ENCODE measurements around the gene PYGB. TPM values are rescaled to one million over a fixed set of nuclear protein-coding genes. Genes with fewer than 3 reads are reported as not detected.
A peak's percentile ranks its signal among the peaks of the same experiment; 100 is the strongest.

PYGB gene
- total RNA-seq, 2 donors from 2014 or later, result 34.8 to 42.8 TPM

DNA sequence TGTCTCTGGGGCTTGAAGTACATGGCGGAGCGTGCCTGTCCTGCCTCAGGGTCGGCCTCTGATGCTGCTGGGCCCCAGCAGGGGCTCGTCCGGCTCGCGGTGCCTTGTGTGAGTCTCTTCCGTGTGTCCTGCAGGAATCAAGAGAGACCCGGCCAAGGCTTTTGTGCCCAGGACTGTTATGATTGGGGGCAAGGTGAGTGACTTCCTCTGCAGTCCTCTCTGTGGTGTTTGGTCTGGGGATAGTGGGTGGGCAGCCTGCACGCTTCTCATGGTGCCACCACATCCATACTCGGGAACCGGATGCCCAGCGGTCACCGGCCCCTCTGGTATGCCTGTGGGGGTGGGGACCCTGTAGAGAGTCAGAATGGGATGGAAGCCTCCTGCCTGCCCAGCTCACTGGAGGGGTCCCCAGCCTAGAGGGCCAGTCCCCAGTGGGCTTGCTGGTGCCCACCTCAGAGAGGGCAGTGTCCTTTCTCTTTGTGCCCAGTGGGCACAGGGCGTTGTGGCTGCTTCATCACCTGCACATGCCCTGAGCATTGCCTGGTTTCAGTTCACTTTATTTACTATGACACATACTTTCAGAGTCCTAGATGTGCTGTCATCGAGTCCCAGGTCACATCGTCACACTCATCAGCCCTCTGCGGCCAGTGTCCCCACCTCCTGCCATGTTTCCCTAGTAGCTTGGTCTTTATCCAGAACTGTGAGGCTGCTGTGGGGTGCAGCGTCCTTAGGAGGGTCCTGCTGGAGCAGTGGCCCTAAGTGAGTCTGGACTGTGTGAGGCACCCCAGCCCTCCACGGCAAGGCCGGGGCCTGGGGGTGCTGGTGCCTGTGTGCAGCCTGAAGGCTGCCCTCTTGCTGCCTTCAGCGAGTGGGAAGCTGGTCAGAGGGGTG, 40.7 kb downstream of the PYGB start:
- DNase-seq (peak in 3 of 4 donors; percentile 1 to 10 (median 6)), ATAC-seq (no peak)
- TF ChIP-seq POLR2A (IDR thresholded peaks at IDR 0.05), result no peak
- no peak for TF ChIP-seq CTCF (IDR thresholded peaks at IDR 0.05)
- Histone ChIP-seq H3K36me3 (replicated peaks in 1 of 2; ENCODE audit: insufficient read depth in 1 of 2, low read depth in 2 of 2) (peaks cover 0 to 7% of the 10 kb centered on the region in 2 donors), H3K27me3 (no peaks in the 10 kb centered on the region), H3K9me3 (no peaks in the 10 kb centered on the region), H3K27ac (no peak overlapping the region), H3K4me3 (no peak overlapping the region), H3K4me1 (no peaks in the 10 kb centered on the region)
- 90% methylated on average over 8 to 20 of the region's 22 CpGs for WGBS, 2 donors
- intact Hi-C loops (cut with DNase I), result no loop called here

DNA sequence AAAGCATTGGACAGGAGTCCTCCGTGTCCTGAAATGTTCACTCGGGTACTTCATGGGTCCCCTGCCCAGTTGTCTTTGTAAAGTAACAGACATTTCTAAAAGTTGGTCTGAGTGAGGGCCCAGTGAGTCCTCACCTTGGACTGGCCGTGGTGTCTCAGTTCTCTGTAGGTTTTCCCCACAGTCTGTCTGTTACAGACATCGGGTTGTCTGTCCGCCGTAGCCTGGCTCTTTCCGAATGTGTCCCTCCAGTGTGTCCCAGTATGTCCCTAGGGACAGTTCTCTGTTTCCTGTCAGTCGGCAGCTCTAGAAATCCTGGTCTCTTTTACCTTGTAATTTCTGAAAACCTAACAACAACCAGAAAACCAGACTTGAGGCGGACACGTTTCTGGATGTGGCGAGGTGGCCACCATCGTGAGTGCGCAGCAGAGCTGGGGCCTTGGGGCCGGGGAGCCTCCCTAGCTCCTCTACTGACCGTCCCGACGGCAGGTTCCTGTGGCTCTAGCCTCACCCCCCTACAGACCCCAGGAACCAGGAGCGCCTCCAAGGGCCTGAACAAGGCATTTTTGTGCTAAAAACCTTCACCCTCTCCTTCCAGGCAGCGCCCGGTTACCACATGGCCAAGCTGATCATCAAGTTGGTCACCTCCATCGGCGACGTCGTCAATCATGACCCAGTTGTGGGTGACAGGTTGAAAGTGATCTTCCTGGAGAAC, 42.2 kb downstream of the PYGB start:
- intact Hi-C loops (cut with DNase I), result no loop called here
- Histone ChIP-seq H3K27me3 (no peaks in the 10 kb centered on the region), H3K36me3 (replicated peaks in 1 of 2; ENCODE audit: insufficient read depth in 1 of 2, low read depth in 2 of 2) (peaks cover 0 to 3% of the 10 kb centered on the region in 2 donors), H3K9me3 (no peaks in the 10 kb centered on the region), H3K27ac (no peak overlapping the region), H3K4me3 (no peak overlapping the region), H3K4me1 (peaks cover 3% of the 10 kb centered on the region)
- TF ChIP-seq CTCF (IDR thresholded peaks at IDR 0.05) (no peak), POLR2A (IDR thresholded peaks at IDR 0.05) (no peak)
- WGBS, 2 donors, result 86 to 93% methylated on average over 18 to 24 of the region's 24 CpGs
- DNase-seq (peak in 1 of 4 donors; percentile 10), ATAC-seq (no peak)

- 89 to 95% methylated on average over 10 to 22 of the region's 22 CpGs for WGBS, 2 donors
- ATAC-seq (no peak), DNase-seq (no peak)
- H3K27ac ChIP-seq, result no peak overlapping the region
- intact Hi-C loops (cut with DNase I), result no loop called here
- TF ChIP-seq POLR2A (IDR thresholded peaks at IDR 0.05), result no peak
- no peak for TF ChIP-seq CTCF (IDR thresholded peaks at IDR 0.05)
- no peaks in the 10 kb centered on the region for H3K27me3 ChIP-seq
- H3K36me3 ChIP-seq (replicated peaks in 1 of 2; ENCODE audit: insufficient read depth in 1 of 2, low read depth in 2 of 2), result peaks cover 0 to 3% of the 10 kb centered on the region in 2 donors
- H3K9me3 ChIP-seq, result no peaks in the 10 kb centered on the region
- peaks cover 11% of the 10 kb centered on the region for H3K4me1 ChIP-seq
- H3K4me3 ChIP-seq, result no peak overlapping the region
These were observed 43.0 kb downstream of the PYGB start for GRCh38 chr20:25290646-25291431.

- Histone ChIP-seq H3K36me3 (replicated peaks in 1 of 2; ENCODE audit: insufficient read depth in 1 of 2, low read depth in 2 of 2) (peaks cover 0 to 3% of the 10 kb centered on the region in 2 donors), H3K9me3 (no peaks in the 10 kb centered on the region), H3K4me1 (peaks cover 19% of the 10 kb centered on the region), H3K27me3 (no peaks in the 10 kb centered on the region), H3K4me3 (no peak overlapping the region), H3K27ac (no peak overlapping the region)
- peak in 1 of 4 donors; percentile 33 for DNase-seq
- WGBS, 2 donors, result 77 to 85% methylated on average over 13 to 20 of the region's 26 CpGs
- no peak for TF ChIP-seq POLR2A (IDR thresholded peaks at IDR 0.05)
- no peak for TF ChIP-seq CTCF (IDR thresholded peaks at IDR 0.05)
- ATAC-seq, result no peak
- intact Hi-C loops (cut with DNase I), result no loop called here
These were observed 43.7 kb downstream of the PYGB start for GRCh38 chr20:25291432-25292133.

All from body of pancreas (tissue), 4 donors.